CD4-positive, alpha-beta T cell treated with Interleukin-10 for 1 hour (primary cell): ENCODE data around the gene UBA1.

ENCODE experiments used
- DNase-seq: peaks from one replicate; pipeline ENCODE4 v3.0.0-alpha.2; 2020

UBA1 gene

DNA sequence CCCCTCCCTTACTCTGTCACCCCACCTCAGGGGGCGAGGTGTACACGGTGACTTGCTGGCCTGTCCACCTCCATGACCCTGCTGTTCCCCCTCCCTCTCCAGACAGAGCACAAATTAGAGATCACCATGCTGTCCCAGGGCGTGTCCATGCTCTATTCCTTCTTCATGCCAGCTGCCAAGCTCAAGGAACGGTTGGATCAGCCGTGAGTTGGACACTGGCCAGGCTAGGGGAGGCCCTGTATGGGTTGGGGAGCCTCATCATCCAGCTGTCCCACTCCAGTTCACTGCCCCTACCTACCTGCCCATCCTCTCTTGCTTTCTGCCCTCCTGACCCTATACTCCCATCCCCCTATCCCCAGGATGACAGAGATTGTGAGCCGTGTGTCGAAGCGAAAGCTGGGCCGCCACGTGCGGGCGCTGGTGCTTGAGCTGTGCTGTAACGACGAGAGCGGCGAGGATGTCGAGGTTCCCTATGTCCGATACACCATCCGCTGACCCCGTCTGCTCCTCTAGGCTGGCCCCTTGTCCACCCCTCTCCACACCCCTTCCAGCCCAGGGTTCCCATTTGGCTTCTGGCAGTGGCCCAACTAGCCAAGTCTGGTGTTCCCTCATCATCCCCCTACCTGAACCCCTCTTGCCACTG lies 20.9 kb downstream of the UBA1 start:
- no peak for DNase-seq

DNA sequence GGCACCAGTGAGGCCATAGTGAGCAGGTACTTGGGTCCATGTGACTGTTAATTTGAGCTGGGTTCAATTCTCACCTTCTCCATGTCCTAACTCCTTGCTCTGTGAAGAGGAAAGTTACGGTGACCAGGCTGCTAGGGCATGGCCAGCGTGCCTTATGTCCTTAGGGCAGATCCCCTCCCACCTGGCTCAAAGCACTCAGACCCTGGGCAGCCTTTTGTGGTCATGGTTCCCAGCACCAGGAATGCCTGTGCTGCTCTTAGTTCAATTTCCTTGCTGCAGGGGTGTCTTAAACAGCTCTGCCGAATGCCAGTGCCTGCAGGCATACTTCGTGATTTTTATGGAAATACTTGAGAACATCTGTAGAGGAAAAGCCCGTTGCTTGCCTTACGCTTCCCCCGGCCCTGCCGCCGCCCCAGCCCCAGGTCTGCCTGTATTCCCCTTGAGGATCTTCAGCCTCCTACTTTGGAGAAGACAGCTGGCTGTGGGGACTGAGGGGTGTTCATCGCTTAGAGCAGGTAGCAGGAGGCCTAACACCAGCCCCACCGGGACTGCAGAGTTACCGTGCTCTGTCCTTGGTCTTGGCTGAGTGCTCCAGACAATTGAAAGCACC lies 21.8 kb downstream of the UBA1 start:
- no peak for DNase-seq

DNA sequence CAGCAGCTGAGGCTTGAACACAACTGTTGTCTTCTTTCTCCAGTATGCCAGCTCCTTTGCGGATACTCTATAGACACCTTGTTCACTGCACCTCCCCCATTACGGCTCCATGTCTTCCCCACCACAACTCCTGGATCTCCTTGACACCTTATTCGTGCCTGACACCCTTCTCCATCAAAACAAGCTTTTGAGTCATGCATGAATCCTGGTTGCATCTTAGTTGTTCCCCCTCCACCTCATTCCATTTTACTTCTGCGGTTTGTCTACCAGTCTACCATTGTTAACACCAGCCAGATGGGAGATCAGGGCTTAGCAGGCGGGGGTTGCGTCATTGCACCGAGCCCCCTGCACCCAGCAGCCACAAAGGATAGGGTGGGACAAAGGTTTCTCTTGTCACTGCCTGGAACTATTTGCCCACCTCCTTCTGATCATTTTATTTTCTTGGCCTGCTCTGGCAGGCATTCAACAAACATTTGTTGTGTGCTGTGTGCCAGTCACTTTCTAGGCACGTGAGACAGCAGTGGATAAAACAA lies 22.8 kb downstream of the UBA1 start:
- no peak for DNase-seq

DNA sequence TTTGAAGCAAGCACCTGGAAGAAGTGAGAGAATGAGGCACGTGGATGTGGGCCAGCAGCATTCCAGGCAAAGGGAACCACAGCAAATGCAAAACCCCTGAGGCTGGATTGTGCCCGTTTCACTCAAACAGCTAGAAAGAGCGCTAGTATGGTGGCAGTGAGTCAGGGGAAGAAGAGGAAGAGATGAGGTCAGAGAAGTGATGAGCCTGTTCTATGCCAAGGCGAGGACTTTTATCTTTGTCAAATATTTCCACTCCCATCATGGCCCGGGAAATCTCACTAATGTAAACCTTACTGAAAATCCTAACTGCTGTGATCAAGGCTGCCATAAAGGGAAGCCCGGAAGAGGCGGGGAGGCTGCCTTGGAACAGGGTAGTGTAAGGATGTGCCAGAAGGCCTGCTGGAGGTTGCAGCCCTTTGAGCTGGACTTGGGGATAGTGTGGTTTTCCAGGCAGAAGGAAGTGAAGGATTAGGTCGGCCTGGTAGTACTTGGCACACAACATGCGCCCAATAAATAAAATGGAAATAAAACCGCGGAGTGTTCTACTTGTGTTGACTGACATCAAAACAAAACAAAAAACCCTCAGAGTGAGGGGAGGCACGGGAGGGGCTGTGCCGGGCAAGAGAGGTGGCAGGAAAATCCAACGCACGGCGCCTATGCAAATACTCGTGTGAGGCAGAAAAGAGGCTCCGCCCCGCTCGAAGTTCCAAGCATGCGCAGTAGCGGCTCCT lies 23.7 kb downstream of the UBA1 start:
- peak; percentile 33 for DNase-seq

DNA sequence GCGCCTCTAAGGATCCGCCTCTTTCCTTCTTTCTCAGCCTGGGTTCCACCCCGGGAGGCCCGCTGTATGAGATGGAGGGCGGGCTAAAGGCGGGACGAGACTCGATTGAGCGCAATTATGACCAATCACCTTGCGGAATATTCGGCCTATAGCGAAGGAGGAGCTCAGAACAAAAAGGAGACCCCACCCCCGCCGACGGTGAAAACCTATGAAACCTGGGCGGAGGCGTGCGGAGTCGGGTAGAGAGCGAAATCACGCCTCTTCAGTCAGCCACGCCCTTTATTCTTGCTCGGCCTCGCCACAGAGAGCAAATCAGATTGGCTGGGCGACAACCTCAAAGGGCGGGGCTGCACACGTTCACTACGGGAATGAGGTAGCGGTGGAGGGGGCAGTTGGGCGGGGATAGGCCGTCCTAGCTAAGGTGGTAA lies 24.2 kb downstream of the UBA1 start:
- peak; percentile 97 for DNase-seq

DNA sequence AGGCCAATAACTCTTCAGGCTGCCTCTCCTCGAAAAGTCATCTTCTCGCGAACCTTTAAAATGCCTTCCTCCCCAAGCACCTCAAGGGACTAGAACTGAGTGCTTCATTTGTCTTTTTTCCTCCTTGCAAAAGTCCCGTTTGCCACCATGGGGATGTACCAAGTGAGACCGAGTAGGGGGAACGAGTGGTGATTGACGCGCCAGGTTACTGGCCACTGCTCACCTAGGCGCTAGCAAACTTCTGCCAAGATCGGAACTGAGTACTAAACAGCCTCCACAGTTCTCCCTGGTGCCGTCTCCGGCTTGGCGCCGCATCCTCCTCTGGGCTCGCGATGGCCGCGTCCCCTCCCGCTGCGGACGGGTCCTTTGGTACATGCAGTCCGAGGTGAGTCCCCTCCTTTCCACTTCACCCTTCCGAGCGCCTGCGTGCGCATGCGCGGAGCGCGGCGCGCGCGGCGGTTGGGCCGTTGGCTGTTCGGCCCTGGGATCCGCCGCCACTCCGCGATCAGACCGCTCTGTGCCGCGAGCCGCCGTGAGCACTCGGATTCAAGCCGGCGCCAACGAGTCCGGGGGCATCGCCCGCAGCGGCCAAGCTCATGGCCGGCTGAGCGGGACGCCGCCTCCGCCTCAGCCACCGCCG lies 24.8 kb downstream of the UBA1 start, which contains the start of gene CDK16:
TSS of gene CDK16 (plus strand) at position 402 of the 640 bp plus-strand sequence. CDS start 4,877 bp downstream, outside the sequence.
- peak; percentile 84 for DNase-seq

DNA sequence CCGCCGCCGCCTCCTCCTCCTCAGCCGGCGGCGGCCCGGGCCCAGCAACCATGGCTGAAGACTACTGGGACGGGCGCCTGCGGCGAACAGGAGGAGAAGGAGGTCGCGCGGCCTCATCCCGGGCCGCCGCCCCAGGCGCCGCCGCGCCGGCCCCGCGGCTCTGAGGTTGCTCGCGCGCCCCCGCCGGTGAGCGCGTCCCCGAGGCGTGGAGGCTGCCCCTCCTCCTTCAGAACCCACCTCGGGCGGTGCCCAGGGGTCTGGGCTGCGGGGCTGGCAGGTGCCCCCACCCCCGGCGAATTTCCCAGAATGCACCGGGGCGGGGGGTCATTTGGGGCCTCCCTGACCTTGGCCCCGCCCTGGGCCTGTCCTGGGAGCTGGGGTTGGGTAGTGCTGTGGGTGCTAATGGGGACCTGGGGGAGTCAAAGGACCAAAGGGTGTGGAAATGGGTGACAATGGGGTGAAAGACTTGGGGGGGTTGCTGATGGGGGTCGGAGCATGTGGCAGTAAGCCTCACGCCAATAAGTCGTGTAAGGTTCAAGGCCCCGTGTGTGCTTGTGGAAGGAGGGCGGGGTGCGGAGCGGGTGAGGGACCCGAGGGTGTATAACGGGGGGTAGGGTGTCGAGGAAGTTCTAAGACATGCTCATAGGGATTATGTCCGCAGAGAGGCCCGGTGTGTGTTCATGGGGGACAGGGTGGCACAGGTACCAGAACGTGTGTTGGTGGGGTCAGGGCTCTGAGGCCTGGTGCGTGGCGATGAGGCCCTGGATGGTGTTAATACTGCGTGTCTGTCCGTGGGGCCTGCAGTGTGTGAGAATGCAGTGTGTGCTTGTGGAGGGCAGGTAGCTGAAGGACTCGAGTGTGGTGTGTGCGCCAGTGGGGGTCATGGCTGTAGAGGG lies 25.5 kb downstream of the UBA1 start:
- peak; percentile 63 for DNase-seq

DNA sequence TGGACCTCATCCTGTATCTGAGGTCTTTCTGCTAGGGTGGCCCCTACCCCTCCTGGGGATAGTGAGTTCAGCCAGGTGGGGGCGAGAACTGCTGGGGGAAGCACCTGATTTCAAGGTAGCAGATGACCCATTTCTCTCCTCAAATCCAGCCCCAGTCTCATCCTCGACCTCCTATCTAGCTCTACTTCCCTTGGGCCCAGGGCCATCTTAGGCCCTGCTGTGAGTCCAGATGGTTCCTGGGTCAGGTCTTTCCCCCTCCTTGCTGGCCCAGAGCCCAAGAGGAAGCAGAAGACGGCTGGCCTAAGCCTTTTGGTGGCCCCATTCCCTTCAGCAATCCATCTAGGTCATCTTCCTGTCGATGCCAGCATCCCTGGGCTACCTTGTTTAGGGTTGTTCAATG lies 28.1 kb downstream of the UBA1 start:
- no peak for DNase-seq

DNA sequence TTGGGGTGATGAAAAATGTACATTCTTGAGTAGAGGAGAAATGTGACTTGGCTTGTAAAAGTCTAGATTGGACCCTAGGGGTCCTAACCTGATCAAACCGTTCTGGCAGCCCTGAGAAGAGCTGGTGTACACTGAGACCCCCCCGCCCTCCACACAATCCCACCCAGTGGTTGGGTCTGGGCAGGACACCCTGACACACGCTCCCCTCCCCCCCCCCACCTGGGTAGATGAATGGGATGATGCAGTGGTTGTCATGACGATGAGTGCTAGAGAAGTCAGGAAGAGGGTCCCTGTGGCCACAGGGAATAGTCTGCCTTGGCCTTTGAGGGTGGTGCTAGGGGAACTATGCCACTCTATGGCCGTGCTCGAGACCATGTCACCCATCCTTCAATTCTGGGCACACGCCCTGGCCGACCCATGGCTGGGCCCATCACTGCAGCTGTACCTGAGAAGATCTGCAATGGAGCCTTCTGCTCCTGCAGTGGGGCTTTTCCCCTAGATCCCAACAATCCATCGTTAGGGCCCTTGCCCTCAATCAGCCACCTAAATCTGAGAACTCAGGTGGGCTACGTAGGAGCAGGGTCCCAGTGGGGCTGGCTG lies 29.2 kb downstream of the UBA1 start:
- DNase-seq = no peak

DNA sequence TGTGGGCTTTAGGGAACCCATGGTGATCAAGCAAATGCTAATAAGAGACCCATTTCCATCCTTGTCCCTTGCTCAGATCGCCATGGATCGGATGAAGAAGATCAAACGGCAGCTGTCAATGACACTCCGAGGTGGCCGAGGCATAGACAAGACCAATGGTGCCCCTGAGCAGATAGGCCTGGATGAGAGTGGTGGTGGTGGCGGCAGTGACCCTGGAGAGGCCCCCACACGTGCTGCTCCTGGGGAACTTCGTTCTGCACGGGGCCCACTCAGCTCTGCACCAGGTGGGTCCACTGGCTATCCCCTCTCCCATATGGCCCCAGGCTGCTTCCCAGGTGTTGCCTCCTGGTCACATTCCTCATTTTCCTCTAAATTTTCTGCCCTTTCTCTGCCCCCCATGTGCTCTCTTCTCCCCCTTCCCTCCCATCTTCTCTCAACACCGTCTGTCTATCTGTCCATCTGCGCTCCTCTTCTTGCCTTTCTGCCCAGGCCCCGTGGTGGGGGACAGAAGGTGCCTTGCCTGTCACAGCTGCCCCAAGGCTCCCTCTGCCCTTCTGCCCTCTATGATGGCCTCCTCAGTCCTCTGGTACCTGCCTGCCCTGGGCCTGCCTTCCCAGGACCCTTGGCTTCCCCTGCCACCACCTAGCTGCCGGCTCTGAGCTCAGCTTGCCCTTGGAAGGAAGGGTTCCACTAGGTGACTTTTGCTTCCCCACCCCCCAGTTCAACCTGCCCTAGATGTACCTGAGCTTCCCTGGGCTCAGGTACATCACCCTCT lies 30.0 kb downstream of the UBA1 start:
- no peak for DNase-seq

DNA sequence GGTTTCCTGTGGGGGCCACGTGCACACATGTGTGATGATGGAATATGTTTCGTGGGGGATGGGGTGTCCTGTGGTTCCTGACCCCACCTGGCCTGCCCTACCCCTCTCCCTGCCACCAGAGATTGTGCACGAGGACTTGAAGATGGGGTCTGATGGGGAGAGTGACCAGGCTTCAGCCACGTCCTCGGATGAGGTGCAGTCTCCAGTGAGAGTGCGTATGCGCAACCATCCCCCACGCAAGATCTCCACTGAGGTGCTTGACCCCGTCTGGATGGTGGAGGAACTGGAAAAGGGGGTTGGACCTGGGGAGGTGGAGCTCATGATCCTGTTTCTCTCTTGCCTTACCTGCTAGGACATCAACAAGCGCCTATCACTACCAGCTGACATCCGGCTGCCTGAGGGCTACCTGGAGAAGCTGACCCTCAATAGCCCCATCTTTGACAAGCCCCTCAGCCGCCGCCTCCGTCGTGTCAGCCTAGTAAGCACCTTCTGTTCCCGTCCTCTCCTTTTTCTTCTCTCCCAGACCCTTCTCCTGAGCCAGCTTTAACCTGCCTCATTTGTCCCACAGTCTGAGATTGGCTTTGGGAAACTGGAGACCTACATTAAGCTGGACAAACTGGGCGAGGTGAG lies 30.8 kb downstream of the UBA1 start:
- no peak for DNase-seq

DNA sequence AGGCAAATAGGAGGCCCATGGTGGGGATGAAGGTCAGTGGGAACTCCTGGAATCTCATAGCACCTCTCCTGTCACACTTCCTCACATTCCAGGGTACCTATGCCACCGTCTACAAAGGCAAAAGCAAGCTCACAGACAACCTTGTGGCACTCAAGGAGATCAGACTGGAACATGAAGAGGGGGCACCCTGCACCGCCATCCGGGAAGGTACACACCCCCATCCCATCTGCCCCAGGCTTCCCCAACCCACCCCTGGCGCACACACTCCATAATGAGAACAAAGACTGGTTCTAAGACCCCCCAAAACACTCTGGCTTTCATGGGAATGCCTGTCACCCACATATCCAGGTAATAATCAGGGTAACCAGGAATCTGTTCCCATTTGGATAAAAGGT lies 31.3 kb downstream of the UBA1 start:
- no peak for DNase-seq

DNA sequence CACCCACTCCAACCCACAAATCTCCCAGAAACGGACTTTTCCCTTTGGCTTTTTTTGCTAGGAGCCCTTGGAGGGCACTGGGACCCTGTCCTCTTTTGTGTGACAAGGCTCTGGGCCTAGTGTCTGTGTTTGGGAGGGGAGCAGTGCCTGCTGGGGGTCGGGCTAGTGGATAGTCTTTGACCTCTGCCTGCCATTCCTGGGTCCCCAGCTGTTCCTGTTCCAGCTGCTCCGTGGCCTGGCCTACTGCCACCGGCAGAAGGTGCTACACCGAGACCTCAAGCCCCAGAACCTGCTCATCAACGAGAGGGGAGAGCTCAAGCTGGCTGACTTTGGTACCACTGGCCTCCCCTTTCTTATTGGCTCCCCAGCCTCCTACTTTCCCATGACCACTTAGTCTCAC lies 32.4 kb downstream of the UBA1 start:
- DNase-seq = no peak

DNA sequence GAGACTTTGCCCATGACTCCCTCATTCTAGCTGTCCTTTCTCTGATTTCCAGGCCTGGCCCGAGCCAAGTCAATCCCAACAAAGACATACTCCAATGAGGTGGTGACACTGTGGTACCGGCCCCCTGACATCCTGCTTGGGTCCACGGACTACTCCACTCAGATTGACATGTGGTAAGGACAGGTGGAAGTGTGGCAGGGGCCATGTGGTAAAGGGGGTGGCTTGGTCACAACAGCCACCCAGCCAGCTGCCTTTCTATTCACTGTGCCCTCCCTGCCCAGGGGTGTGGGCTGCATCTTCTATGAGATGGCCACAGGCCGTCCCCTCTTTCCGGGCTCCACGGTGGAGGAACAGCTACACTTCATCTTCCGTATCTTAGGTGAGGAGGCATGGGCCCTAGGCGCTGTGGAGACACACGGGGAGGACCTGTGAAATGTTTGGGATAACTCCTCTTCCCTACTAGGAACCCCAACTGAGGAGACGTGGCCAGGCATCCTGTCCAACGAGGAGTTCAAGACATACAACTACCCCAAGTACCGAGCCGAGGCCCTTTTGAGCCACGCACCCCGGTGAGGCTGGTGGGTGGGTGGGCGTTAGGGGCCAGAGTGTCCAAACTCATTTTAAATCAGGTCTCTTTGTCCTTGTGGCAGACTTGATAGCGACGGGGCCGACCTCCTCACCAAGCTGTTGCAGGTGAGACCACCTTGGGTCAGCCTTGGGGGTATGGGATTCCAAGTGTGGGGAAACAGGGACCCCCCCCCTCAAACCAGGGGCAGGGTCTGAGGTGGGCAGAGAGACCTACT lies 33.1 kb downstream of the UBA1 start:
- no peak for DNase-seq

DNA sequence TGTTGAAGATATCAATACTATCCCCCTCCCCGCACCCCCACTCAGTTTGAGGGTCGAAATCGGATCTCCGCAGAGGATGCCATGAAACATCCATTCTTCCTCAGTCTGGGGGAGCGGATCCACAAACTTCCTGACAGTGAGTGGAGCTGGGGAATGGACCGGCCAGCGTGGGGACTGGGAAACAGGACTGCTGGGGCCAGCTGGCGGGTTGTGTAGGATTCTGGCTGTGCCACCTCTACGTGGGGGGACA lies 33.6 kb downstream of the UBA1 start:
- DNase-seq = no peak

DNA sequence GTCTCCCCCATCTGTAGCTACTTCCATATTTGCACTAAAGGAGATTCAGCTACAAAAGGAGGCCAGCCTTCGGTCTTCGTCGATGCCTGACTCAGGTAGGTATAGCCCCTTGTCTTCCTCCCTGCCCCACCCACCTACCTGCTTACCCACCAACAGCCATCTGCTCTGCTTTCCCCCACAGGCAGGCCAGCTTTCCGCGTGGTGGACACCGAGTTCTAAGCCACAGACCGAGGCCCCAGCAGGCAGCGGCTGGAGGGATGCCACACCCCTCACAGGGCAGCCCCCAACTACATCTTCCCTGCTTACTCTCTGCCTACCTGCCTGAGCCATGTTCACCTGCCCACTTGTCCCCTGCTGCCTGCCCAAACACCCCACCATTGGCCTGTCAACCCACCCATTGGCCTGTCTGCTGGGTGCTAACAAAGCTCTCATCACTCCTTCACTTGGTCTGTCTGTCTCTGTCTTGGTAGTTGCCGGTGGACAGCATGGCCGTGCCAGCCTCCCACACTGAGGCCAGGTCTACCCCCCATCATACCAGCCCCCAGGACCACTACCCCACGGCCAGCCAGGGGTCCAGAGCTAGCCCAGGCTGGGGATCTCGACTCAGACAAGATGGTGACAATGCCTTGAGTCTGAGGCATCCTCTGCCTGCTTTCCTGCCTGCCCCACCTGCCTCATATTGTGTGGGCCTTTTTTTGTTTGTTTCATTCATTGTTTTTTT lies 35.1 kb downstream of the UBA1 start:
- DNase-seq = no peak

DNA sequence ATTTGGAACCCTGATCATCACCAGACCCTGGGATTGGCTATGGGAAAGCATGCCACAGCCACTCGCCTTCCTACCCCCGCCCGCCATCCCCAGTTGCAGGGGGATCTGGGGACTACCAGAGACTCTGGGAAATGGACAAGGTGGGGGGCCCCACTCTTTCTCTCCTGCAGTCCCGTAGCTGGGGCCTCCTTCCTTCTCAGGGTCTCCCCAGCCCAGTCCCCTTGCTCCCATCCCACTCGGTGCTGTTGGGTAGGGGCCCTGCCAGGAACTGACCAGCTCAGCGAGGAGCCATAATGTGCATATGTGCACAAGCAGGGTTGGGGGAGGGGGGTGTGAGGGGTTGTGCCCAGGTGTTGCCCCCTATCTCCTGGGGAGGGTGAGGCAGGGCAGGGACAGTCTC lies 35.8 kb downstream of the UBA1 start:
- DNase-seq = no peak

DNA sequence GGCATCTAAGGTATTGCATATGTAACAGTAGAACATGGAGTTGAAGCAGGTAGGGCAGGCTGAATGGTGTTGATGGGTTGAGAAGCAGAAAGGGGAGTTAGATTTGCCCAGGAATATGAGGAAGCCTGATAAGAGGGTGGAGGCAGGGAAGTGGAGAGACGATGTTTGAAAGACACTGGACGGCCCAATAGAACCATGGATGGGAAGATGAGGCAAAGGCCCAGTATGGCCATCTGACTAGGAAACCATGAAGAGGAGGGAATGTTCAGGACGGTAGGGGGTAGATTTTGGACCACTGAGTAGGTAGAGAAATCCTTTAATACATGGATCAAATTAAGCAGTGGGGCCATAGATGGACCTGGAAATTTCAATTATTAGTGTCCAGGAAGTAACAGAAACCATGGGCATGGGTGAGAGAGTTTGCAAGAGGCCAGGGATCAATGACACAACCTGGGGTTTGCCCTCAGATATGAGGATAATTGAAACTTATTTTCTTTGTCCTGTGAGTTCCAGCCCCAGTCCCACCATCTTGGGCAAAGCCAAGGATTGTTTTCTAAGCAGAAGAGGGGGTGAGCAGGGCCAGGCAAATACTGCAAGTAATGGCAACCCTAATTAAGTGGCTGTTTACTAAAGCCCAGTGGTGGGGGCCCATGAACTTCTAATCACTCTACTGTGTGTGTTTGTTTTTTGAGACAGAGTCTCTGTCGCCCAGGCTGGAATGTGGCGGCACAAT lies 36.7 kb downstream of the UBA1 start:
- no peak for DNase-seq

DNA sequence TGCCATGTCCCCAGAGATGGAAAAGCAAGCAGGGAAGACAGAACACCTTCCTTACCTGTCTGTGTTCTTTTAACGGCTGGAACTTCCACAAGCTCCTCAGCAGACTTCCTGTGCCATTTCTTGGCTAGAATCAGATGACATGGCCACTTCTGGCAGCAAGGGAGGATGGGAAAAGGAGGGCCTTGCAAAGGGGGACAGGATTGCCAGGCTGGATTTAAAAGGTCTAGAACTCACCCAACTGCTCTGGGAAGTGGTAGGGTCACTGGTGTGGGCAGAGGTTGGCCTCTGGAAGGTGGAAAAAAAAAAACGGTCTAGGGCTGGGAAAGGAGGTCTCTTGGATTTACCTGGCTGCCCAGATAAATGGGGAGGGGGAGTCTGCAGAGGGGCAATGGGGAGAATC lies 37.5 kb downstream of the UBA1 start:
- no peak for DNase-seq
